GM19438 (cell line): Measurements from ENCODE around the gene WDFY1.

Source experiments
- ATAC-seq: cut with Tn5 transposase; IDR thresholded peaks from one replicate; pipeline ENCODE4 v1.9.1; 2021; ENCODE audit warnings: low read depth; ENCODE audit not compliant: unreplicated experiment

The WDFY1 gene

DNA sequence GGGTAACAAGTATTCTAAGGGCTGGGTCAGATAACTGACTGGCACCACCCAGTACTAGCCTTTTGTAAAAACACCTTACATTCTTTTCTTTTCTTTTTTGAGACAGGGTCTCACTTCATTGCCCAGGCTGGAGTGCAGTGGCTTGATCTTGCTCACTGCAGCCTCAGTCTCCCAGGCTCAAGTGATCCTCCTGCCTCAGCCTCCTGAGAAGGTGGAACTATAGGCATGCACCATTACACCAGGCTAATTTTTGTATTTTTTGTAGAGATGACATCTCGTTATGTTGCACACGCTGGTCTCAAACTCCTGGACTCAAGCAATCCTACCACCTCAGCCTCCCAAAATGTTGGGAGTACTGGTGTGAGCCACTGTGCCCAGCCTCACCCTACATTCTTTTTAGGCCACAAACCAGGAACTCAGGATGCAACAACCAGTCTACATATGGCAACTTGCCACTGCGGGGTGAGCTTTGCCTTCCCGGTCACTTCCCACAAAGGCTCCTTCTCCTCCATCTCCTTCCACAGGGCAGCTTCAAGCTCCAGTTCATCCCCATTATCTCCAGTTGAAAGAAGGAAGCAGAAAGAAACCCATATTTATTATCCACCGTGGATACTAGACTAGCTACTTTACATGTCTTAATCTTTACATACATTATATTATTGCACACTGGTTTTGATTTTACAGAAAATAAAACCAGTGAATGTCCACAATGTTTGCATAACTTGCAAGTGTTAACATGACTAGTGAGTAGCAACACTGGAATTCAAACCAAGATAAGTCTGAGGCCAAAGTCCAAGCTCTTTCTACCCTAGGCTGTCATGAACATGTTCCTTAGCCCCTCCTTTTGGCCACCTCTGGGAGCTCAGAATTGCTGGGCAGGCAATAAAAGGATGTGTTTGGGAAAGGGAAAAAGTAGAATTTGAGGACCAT is 84.1 kb downstream of the WDFY1 start:
- no peak for ATAC-seq

- no peak for ATAC-seq
These were observed 86.1 kb downstream of the WDFY1 start for GRCh38 chr2:223859070-223859469.

- ATAC-seq: no peak
These were observed 88.6 kb downstream of the WDFY1 start for GRCh38 chr2:223856584-223856983.

- ATAC-seq: no peak
These were observed 89.1 kb downstream of the WDFY1 start for GRCh38 chr2:223856021-223856420.

DNA sequence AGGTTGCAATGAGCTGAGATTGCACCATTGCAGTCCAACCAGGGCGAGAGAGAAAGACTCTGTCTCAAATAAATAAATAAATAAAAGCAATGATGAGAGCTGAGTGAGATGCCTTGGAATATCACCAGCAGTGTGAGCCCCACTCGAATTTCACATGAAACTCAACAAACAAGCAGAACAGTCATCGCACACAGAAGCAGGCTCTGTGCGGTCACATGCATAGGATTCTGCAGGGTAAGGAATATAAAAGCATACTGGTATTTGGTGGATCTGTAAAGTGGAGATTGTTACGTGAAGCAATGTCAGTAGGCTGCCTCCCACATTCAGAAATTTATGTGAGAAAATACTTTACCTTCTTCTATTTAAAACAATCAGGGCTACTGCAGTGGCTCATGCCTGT is 89.7 kb downstream of the WDFY1 start:
- no peak for ATAC-seq

GRCh38 chr2:223854741-223855140 is 90.4 kb downstream of the WDFY1 start:
- peak; percentile 50 for ATAC-seq

GRCh38 chr2:223853425-223853837 is 91.7 kb downstream of the WDFY1 start:
- no peak for ATAC-seq

- ATAC-seq: no peak
These were observed 92.8 kb downstream of the WDFY1 start for GRCh38 chr2:223852281-223852795.

GRCh38 chr2:223847410-223847809 is 97.7 kb downstream of the WDFY1 start:
- ATAC-seq: no peak

DNA sequence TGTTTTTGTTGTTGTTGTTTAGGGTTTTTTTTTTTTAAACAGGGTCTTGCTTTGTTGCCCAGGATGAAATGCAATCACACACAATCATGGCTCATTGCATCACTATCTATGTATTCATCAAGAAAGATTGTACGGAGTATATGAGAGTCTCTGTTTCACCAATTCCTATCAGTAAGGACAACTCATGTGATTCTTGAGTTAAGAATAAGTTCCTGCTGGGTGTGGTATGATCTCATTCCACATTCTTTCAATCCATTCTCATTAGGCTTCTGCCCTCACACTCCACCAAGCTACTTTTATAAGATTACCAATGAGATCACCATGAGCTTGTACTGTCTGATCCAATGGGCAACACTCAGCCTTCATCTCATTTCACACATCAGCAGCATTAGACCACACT is 98.6 kb downstream of the WDFY1 start:
- no peak for ATAC-seq

- ATAC-seq: no peak
These were observed 103.5 kb downstream of the WDFY1 start for GRCh38 chr2:223841436-223842190.

DNA sequence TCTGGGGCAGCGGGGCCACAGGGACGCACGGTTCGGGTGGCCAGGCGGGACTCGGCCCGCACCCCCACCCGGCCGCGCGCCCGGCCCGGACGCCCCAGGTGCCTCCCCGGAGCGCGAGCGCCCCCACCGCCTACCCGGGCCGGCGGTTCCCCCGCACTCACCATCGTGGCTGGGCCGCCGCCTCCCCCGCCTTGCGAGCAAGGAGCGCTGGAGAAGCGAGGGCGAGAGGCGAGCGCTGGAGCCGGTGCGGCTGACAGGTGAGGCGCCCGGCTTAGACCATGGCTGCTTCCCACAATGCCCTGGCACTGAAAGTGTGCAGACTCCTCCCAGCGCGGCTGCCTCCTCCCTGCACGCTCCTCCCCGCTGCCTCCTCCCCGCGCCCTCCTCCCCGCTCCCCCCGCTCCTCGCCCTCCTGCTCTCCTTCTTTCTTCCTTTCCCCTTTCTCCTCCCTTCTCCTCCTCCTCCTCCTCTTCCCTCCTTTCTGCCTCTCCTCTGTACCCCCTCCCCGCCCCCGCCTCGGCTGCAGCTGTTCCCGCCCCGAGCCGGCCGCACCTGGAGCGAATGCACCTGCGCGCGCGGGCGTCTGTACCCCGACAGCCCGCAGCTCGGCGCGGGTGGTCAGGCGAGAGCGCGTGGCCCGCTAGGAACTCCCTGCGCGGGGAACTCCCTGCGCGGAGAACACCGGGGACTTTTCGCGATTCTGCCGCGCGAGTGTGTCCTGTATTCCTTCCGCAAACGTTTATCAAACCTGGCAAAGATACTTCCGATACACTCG is 107.7 kb downstream of the WDFY1 start, which contains the start of gene AP1S3:
TSS of gene AP1S3 (minus strand) at position 296 of the 775 bp plus-strand sequence. CDS start at position 164, 132 bp downstream.
- ATAC-seq: peak; percentile 76

GRCh38 chr2:223835701-223836532 is 109.2 kb downstream of the WDFY1 start:
- peak; percentile 49 for ATAC-seq

DNA sequence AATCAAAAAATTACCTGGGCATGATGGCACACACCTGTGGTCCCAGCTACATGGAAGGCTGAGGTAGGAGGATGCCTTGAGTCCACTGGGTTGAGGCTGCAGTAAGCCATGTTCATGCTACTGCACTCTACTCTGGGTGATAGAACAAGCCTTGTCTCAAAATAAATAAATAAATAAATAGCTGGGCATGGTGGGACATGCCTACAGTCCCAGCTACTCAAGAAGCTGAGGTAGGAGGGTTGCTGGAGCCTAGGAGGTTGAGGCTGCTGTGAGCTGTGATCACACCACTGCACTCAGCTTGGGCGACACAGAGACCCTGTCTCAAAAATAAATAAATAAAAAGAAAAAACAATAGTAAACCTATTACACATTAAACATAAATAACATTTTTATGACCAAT is 110.7 kb downstream of the WDFY1 start:
- no peak for ATAC-seq

- ATAC-seq: no peak
These were observed 112.8 kb downstream of the WDFY1 start for GRCh38 chr2:223832241-223832903.

- ATAC-seq: no peak
These were observed 116.0 kb downstream of the WDFY1 start for GRCh38 chr2:223829128-223829527.

- ATAC-seq: no peak
These were observed 116.8 kb downstream of the WDFY1 start for GRCh38 chr2:223828314-223828713.

DNA sequence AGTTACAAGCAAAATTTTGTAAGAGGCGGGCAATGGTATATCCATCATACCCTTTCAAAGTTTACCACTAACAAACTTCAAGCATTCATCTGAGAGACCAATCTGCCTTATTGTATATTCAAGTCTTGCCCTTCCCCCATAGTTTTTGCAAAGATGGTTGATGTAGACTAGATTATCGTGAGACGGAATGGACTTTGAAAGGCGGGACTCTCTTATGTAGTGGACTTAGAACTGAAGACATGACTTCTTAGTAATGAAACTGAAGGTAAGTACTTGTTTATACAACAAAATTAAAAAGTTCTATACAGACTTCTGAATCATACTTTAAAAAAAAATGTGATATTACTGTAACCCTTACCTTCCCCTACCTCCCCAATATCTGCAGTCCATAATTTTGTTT is 118.1 kb downstream of the WDFY1 start:
- ATAC-seq: no peak
